Fibroblast of lung (primary cell): ENCODE data around the gene PCDH9.

ENCODE experiments used
- EZH2 ChIP-seq: IDR thresholded peaks from 2 replicates; pipeline ENCODE4 v1.5.1; 2012; ENCODE audit warnings: low read length, control low read depth, mild to moderate bottlenecking; ENCODE audit errors: missing control alignments
- TF ChIP-seq, protein P1 (sequence below), 2 donors: IDR thresholded peaks in 1 of 2; conservative IDR thresholded peaks in 1 of 2; 1 replicate in 1 of 2; 2 replicates in 1 of 2; pipeline ENCODE4 v1.5.1; 2011 to 2012; ENCODE audit warnings: low read length in 2 of 2, control low read depth in 1 of 2, inconsistent platforms in 1 of 2, low read depth in 1 of 2, mild to moderate bottlenecking in 1 of 2

DNA sequence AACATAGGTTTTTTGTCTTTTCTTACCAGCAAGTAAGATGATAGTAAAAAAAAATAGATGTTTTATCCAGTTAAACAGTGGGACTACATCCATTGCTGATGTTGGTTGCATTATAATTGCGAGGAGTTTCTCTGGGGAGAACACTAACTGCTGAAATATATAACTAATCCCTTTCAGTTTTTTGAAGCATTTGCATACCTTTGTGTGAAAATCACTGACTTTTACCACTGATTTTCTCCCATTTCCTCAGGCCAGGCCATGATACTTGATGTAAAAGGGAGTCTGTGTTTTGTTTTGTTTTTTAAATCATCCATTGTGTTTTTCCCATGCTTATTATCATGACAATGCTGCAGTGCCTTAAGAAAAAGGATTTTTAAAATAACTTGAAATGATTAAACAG, 699.5 kb downstream of the PCDH9 start:
- TF ChIP-seq, protein P1, sequence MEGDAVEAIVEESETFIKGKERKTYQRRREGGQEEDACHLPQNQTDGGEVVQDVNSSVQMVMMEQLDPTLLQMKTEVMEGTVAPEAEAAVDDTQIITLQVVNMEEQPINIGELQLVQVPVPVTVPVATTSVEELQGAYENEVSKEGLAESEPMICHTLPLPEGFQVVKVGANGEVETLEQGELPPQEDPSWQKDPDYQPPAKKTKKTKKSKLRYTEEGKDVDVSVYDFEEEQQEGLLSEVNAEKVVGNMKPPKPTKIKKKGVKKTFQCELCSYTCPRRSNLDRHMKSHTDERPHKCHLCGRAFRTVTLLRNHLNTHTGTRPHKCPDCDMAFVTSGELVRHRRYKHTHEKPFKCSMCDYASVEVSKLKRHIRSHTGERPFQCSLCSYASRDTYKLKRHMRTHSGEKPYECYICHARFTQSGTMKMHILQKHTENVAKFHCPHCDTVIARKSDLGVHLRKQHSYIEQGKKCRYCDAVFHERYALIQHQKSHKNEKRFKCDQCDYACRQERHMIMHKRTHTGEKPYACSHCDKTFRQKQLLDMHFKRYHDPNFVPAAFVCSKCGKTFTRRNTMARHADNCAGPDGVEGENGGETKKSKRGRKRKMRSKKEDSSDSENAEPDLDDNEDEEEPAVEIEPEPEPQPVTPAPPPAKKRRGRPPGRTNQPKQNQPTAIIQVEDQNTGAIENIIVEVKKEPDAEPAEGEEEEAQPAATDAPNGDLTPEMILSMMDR (conservative IDR thresholded peaks at IDR 0.05 in 1 of 2, IDR thresholded peaks at IDR 0.05 in 1 of 2; ENCODE audit: low read depth in 1 of 2, low read length in 2 of 2) = no peak
- no peak for TF ChIP-seq EZH2
